ENCODE data around the gene EHHADH. TPM values are rescaled to one million over a fixed set of nuclear protein-coding genes. Genes with fewer than 3 reads are reported as not detected.
A peak's percentile ranks its signal among the peaks of the same experiment; 100 is the strongest.

Gene EHHADH
- total and polyA plus RNA-seq, 9 of the 15 experiments (the other 6 are each of a cell fraction or from before 2014, with no cell fraction given), result 3.6 to 6.4 (median 5.4) TPM

GRCh38 chr3:185268194-185268962 is 14.5 kb upstream of the EHHADH start (continued):
- TF ChIP-seq MITF (IDR thresholded peaks at IDR 0.05) (peak; percentile 72), CEBPG (CRISPR knock-in tag; IDR thresholded peaks at IDR 0.05) (no peak), CEBPG (tag; conservative IDR thresholded peaks at IDR 0.05 in 1 of 2, IDR thresholded peaks at IDR 0.05 in 1 of 2) (no peak), CBX1 (IDR thresholded peaks at IDR 0.05; ENCODE audit: low read depth) (no peak), ZNF134 (CRISPR knock-in tag; conservative IDR thresholded peaks at IDR 0.05) (no peak), ZNF639 (CRISPR knock-in tag; conservative IDR thresholded peaks at IDR 0.05 in 1 of 2, IDR thresholded peaks at IDR 0.05 in 1 of 2) (peak in 1 of 2 experiments; percentile 69; a peak in 2 of 4 replicates), ARNT (IDR thresholded peaks at IDR 0.05) (no peak), U2AF2 (optimal IDR thresholded peaks at IDR 0.05; ENCODE audit: low read depth, low read length) (no peak), ZNF583 (CRISPR knock-in tag; IDR thresholded peaks at IDR 0.05) (peak; percentile 87), ZNF140 (CRISPR knock-in tag; IDR thresholded peaks at IDR 0.05) (no peak), KAT7 (CRISPR knock-in tag; IDR thresholded peaks at IDR 0.05; ENCODE audit: borderline replicate concordance) (no peak), PHB (CRISPR knock-in tag; IDR thresholded peaks at IDR 0.05) (no peak), ZNF609 (CRISPR knock-in tag; IDR thresholded peaks at IDR 0.05; ENCODE audit: borderline replicate concordance) (no peak), TFE3 (CRISPR knock-in tag; IDR thresholded peaks at IDR 0.05) (peak; percentile 98), RFX1 (IDR thresholded peaks at IDR 0.05) (peak; percentile 55), MAX (CRISPR knock-in tag; IDR thresholded peaks at IDR 0.05) (no peak), HMG20B (CRISPR knock-in tag; IDR thresholded peaks at IDR 0.05) (no peak), ZNF23 (CRISPR knock-in tag; IDR thresholded peaks at IDR 0.05) (no peak), NR2F6 (CRISPR knock-in tag; IDR thresholded peaks at IDR 0.05) (no peak)

Data from K562 (cell line).